Skeletal muscle satellite cell (primary cell): ENCODE data around the gene PSME2.
A peak's percentile ranks its signal among the peaks of the same experiment; 100 is the strongest.

Experiments used
- H3K27me3 ChIP-seq: 2 replicates; pipeline ENCODE4 v1.7.0; 2013; ENCODE audit warnings: low read length; ENCODE audit not compliant: control insufficient read depth, insufficient read depth
- H3K36me3 ChIP-seq: 2 replicates; pipeline ENCODE4 v1.7.0; 2013; ENCODE audit warnings: mild to moderate bottlenecking, control low read depth, low read length; ENCODE audit not compliant: insufficient read depth
- H3K4me1 ChIP-seq: 2 replicates; pipeline ENCODE4 v1.7.0; 2013; ENCODE audit warnings: low read length; ENCODE audit not compliant: control insufficient read depth, insufficient read depth
- H3K4me2 ChIP-seq: 2 replicates; pipeline ENCODE4 v1.7.0; 2013; ENCODE audit warnings: mild to moderate bottlenecking, low read length
- H3K4me3 ChIP-seq: 2 replicates; pipeline ENCODE4 v1.7.0; 2013; ENCODE audit warnings: low read length
- H3K9ac ChIP-seq: 2 replicates; pipeline ENCODE4 v1.7.0; 2013; ENCODE audit warnings: mild to moderate bottlenecking, low read depth, low read length, moderate library complexity
- H3K9me3 ChIP-seq: replicated peaks from 2 replicates; pipeline ENCODE4 v1.7.0; 2013; ENCODE audit warnings: mild to moderate bottlenecking, control low read depth, low read length

PSME2 gene

DNA sequence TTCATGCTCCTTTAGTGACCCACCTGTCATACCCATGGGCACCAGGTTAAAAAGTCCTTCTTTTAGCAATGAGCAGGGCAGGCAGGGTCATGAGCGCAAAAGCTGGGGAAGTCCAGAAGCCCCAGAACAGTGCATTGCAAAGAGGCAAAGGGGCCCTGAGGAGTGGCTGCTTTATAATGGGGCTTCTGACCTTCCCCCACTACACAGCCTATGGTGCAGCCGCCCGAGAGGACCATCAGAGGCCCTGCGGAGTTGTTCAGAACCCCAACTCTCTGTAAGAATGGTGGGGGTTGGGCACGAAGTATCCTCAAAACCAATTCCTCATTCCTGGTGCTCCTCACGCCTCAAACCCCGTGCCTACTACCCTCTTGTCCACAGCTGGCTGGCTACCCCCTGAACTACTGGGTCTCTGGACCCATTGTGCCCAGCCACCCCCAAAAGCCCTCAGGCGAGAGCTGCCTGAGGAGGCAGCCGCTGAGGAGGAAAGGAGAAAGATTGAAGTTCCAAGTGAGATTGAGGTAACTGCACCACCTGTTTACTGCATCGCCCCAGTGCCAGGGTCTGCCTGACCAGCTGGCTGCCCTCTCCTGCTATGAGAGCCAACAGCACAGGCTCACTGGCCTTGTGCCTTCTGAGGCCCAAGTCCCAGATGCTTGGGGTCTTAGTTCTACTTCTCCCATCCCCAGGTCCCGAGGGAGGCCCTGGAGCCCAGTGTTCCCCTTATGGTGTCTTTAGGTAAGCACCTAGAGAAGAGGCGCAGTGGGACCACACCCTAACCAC is 32.2 kb upstream of the PSME2 start:
- no peaks in the 10 kb centered on the region for H3K27me3 ChIP-seq
- no peak overlapping the region for H3K4me2 ChIP-seq
- peaks cover 56% of the 10 kb centered on the region for H3K36me3 ChIP-seq
- H3K9ac ChIP-seq, result no peak overlapping the region
- no peaks in the 10 kb centered on the region for H3K9me3 ChIP-seq
- peaks cover 14% of the 10 kb centered on the region for H3K4me1 ChIP-seq
- H3K4me3 ChIP-seq, result no peak overlapping the region

DNA sequence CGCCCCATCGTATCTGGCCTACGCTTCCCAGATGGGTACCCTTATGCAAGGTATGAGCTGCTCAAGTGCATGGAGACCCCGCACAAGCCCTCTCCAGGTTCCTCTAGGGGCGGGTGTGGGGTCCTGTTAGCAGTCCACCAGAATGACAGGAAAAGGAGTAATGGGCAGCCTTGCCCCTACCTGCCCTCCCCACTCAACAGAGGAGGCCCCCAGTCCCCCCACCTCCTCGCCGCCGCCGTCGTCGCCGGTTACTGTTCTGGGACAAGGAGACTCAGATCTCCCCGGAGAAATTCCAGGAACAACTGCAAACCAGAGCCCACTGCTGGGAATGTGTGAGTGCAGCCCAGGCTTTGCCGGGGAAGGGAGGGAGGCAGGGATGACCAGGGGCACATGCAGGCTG is 31.5 kb upstream of the PSME2 start:
- Histone ChIP-seq H3K9me3 (no peaks in the 10 kb centered on the region), H3K4me1 (peaks cover 14% of the 10 kb centered on the region), H3K27me3 (no peaks in the 10 kb centered on the region), H3K9ac (no peak overlapping the region), H3K4me3 (no peak overlapping the region), H3K4me2 (no peak overlapping the region), H3K36me3 (peaks cover 56% of the 10 kb centered on the region)

DNA sequence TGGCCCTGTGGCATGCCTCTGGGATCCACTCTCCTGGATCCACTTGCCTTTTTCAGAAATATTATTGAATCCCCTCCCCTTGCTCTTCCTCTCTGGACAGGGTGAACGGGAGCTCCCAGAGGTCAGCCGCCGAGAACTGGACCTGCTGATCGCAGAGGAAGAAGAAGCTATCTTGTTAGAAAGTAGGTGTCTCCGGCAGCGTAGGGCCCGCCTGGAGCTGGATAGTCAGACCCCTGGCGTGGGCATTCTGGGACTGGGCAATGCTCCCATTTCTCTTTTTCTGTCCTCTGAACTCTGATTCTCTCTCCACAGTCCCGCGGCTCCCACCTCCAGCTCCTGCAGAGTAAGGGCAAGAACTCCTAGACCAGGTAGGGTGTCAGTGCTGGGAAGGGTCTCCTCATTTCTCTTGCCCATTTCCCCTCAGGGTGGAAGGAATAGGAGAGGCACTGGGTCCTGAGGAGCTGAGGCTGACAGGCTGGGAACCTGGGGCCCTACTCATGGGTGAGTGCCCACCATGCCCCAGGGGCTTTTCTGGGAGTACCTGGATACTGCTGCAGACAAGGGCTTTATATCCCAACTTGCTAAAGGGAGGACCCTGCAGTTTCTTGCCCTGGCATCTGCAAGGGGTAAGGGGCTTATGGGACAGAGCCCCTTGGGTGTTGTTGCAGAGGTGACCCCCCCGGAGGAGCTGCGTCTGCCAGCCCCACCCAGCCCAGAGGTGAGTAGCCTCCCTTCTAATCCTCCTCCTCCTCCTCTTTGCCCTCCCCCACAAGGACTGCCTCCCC is 30.8 kb upstream of the PSME2 start:
- Histone ChIP-seq H3K27me3 (no peaks in the 10 kb centered on the region), H3K36me3 (peaks cover 52% of the 10 kb centered on the region), H3K9me3 (no peaks in the 10 kb centered on the region), H3K4me3 (no peak overlapping the region), H3K9ac (no peak overlapping the region), H3K4me2 (no peak overlapping the region), H3K4me1 (peaks cover 14% of the 10 kb centered on the region)

DNA sequence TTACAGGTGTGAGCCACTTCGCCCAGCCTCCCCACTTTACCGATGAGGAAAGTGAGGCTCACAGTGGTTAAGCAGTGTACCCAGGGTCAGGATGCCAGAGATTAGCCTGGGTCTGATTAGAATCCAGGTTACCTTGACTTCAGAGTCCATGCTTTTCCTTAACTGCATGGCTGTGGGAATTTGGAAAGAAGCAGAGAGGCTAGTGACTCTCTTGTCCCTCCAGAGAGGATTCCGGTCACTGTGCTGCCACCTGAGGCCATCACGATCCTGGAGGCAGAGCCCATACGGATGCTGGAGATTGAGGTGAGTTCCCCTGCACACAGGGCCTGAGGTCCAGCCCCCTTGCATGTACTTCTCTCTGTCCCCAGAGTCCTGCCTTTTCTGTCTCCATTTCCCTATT is 30.2 kb upstream of the PSME2 start:
- Histone ChIP-seq H3K9me3 (no peaks in the 10 kb centered on the region), H3K9ac (no peak overlapping the region), H3K36me3 (peaks cover 46% of the 10 kb centered on the region), H3K4me2 (no peak overlapping the region), H3K4me1 (peaks cover 14% of the 10 kb centered on the region), H3K4me3 (no peak overlapping the region), H3K27me3 (no peaks in the 10 kb centered on the region)

DNA sequence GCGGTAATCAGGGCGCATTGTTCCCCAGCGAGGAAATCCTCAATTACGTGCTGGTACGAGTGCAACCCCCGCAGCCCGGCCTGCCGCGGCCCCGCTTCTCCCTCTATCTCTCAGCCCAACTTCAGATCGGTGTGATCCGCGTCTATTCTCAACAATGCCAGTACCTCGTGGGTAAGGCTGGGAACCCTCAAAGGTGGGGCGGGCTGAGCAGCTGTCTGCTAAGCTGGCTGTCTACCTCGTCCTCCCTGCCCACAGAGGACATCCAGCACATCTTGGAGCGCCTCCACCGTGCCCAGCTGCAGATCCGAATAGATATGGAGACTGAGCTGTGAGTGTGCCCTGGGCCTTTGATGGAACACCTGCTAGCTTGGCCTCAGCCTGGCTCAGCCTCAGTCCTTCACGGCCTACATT is 26.5 kb upstream of the PSME2 start:
- H3K4me1 ChIP-seq, result no peaks in the 10 kb centered on the region
- no peaks in the 10 kb centered on the region for H3K9me3 ChIP-seq
- H3K4me3 ChIP-seq, result no peak overlapping the region
- no peaks in the 10 kb centered on the region for H3K27me3 ChIP-seq
- H3K4me2 ChIP-seq, result no peak overlapping the region
- peaks cover 12% of the 10 kb centered on the region for H3K36me3 ChIP-seq
- no peak overlapping the region for H3K9ac ChIP-seq

DNA sequence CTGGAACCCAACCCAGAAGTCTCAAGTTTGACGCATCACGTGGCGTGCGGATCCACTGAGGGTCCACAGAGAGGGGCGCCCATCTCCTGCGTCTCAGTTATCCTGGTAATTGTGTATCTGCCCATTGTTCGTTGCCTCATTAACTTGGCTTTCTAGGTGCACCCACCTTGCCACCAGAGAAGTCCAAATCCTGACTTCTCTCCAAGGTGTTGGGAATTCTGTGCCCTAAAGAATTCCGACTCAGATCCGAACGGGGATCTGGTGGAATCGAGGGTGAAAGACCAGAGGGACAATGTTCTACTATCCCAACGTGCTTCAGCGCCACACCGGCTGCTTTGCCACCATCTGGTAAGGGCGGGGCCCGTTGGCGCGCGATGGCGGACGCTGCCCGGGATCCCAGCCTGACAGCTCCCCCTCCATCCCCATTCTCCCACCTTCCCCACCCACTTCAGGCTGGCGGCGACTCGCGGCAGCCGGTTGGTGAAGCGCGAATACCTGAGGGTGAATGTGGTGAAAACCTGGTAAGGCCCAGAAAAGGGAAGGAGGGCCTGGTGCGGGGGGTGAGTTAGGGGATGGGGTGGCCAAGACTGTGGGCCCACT is 26.0 kb upstream of the PSME2 start:
- Histone ChIP-seq H3K27me3 (no peaks in the 10 kb centered on the region), H3K9ac (no peak overlapping the region), H3K9me3 (no peaks in the 10 kb centered on the region), H3K36me3 (peaks cover 14% of the 10 kb centered on the region), H3K4me3 (no peak overlapping the region), H3K4me1 (no peaks in the 10 kb centered on the region), H3K4me2 (no peak overlapping the region)

DNA sequence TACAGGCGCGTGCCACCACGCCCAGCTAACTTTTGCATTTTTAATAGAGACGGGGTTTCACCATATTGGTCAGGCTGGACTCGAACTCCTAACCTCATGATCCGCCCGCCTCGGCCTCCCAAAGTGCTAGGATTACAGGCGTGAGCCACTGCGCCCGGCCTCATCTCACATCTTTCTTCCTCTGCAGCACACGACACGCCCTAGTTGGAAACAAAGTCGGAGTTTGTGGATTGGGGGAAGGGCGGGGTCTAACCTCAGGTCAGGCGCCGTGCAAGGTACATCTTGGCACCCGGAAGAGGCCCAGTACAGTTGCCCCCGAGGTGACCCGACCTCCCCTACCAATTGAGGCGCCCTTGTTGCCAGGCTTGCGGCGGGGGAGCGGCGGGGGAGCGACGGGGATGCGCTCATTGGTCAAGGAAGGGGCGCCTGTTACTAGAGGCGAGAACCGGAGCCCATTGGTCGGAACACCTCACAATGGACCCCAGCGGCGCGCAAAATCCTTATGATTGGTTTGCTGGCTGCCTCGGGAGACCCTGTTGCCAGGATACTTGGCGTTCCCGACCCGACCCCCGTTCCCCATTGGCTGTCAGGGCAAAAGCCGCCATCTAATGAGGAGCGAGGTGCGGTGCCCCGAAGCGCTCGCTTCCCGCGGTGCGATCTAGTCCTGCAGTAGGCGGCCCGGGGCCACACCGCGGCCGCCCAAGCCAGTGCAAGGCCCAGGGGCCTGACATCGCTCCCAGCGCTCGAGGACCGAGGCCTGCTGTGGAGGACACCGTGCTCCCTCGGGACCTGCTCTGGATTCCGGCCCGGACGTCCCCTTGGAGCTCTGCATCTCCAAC is 25.2 kb upstream of the PSME2 start, which contains the start of gene REC8:
TSS of gene REC8 (plus strand) at position 659 of the 839 bp plus-strand sequence. CDS start 473 bp downstream, outside the sequence.
- H3K4me1 ChIP-seq, result no peaks in the 10 kb centered on the region
- H3K4me2 ChIP-seq, result peak within 1 kb of the TSS; percentile 35
- H3K27me3 ChIP-seq, result no peaks in the 10 kb centered on the region
- peaks cover 17% of the 10 kb centered on the region for H3K36me3 ChIP-seq
- H3K4me3 ChIP-seq, result no peak within 1 kb of the TSS
- H3K9me3 ChIP-seq, result no peaks in the 10 kb centered on the region
- no peak within 1 kb of the TSS for H3K9ac ChIP-seq

DNA sequence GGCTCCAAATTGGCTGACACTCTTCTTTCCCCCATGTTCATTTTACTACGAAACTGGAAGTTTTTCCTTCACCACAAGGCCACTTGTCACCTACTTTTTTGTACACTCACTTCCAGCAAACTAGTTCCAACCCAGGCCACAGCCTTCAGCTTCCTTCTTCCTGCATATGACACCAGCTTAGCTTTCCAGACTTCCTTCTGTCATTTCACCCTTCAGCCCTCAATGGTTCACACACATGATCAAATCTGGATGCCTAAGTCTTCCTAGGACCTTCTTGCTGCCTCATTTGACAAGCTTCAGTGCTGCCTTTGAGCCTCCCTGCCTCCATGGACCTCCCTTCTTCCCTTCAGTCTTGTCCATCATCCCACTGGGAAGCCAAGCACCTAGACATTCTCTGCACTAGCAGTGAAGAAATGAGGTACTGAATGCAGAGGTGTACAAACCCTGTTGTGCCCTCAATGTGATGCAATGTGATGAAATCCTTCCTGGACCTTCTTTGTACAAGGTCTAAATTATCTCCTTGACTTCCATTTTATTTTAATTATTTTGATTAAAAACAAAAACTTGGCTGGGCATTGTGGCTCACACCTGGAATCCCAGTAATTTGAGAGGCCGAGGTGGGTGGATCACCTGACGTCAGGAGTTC is 21.2 kb upstream of the PSME2 start:
- H3K4me1 ChIP-seq, result no peaks in the 10 kb centered on the region
- H3K4me3 ChIP-seq, result no peak overlapping the region
- no peaks in the 10 kb centered on the region for H3K27me3 ChIP-seq
- no peaks in the 10 kb centered on the region for H3K9me3 ChIP-seq
- peaks cover 46% of the 10 kb centered on the region for H3K36me3 ChIP-seq
- H3K9ac ChIP-seq, result no peak overlapping the region
- H3K4me2 ChIP-seq, result no peak overlapping the region

DNA sequence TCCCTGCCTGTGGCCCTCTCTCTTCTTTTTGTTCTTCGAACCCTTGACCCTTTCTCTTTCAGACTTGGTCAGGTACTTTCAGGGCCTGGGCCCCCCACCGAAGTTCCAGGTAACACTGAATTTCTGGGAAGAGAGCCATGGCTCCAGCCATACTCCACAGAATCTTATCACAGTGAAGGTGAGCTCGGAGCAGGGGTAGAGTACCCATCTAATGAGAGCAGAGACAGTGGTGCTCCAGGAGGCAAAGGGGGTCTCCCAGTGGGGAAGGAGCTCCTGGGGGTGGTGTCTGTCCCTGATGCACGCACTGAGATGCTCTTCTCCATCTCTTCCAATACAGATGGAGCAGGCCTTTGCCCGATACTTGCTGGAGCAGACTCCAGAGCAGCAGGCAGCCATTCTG is 19.4 kb upstream of the PSME2 start:
- Histone ChIP-seq H3K9me3 (no peaks in the 10 kb centered on the region), H3K9ac (no peak overlapping the region), H3K4me3 (no peak overlapping the region), H3K27me3 (no peaks in the 10 kb centered on the region), H3K36me3 (peaks cover 46% of the 10 kb centered on the region), H3K4me2 (no peak overlapping the region), H3K4me1 (peaks cover 14% of the 10 kb centered on the region)

DNA sequence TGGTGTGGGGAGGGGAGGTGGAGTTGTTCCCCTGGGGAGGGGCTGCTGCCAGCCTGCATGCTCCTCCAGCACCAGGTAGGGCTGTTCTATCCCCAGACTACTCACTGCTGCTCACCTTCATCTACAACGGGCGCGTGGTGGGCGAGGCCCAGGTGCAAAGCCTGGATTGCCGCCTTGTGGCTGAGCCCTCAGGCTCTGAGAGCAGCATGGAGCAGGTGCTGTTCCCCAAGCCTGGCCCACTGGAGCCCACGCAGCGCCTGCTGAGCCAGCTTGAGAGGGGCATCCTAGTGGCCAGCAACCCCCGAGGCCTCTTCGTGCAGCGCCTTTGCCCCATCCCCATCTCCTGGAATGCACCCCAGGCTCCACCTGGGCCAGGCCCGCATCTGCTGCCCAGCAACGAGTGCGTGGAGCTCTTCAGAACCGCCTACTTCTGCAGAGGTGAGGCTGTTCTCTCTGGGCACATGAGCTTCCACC is 18.1 kb upstream of the PSME2 start:
- H3K4me1 ChIP-seq, result peaks cover 17% of the 10 kb centered on the region
- peaks cover 59% of the 10 kb centered on the region for H3K36me3 ChIP-seq
- no peak overlapping the region for H3K4me2 ChIP-seq
- H3K9me3 ChIP-seq, result no peaks in the 10 kb centered on the region
- H3K27me3 ChIP-seq, result no peaks in the 10 kb centered on the region
- H3K9ac ChIP-seq, result no peak overlapping the region
- no peak overlapping the region for H3K4me3 ChIP-seq
